PC-9 (cell line): Measurements from ENCODE around the gene C1orf216. TPM values are rescaled to one million over a fixed set of nuclear protein-coding genes. Genes with fewer than 3 reads are reported as not detected.
"Not testable (repeated sequence)": the region's sequence is repeated elsewhere in the genome, so short reads cannot be mapped to it uniquely, and the experiment has no call there.

Experiments used
- BruUV-seq: library from RNA; stranded (reverse); fragments of 400-500 nt; replicated peaks from 2 replicates; lab custom pipeline; 2021; lab: Mats Ljungman, UMichigan
- CTCF ChIA-PET: fragments of 300-600 bp; sonication (Branson Sonifier 250); formaldehyde crosslinking; loops from one replicate; lab custom pipeline; 2022; ENCODE audit warnings: antibody characterized with exemption; lab: Charles Lee
- POLR2A ChIA-PET: fragments of 300-600 bp; sonication (Branson Sonifier 250); formaldehyde crosslinking; loops from one replicate; lab custom pipeline; 2022; ENCODE audit warnings: antibody characterized with exemption; ENCODE audit not compliant: unreplicated experiment; lab: Charles Lee
- DNase-seq, 2 experiments: peaks; one replicate each; pipeline versions ENCODE4 v3.0.0 to v3.0.0-alpha.2; 2015 to 2022; ENCODE audit warnings: mixed read lengths in 1 of 2
- H2AFZ ChIP-seq: fragments of 200-600 bp; sonication (generic); 2 replicates; pipeline ENCODE4 v1.8.1; 2017; ENCODE audit warnings: antibody characterized with exemption
- H3F3A ChIP-seq: fragments of 200-600 bp; sonication (generic); 2 replicates; pipeline ENCODE4 v1.8.1; 2017; ENCODE audit warnings: antibody characterized with exemption, mild to moderate bottlenecking, low read depth; ENCODE audit not compliant: insufficient read depth
- H3K27ac ChIP-seq: fragments of 200-600 bp; sonication (generic); 2 replicates; pipeline ENCODE4 v1.6.1; 2016; ENCODE audit warnings: mixed run types
- H3K27me3 ChIP-seq: fragments of 200-600 bp; sonication (generic); 2 replicates; pipeline ENCODE4 v1.6.1; 2016; ENCODE audit warnings: low read depth, mixed run types; ENCODE audit not compliant: insufficient read depth
- H3K36me3 ChIP-seq: fragments of 200-600 bp; sonication (generic); 2 replicates; pipeline ENCODE4 v1.6.1; 2016; ENCODE audit warnings: low read depth, mixed run types
- H3K4me1 ChIP-seq: fragments of 200-600 bp; sonication (generic); replicated peaks from 2 replicates; pipeline ENCODE4 v1.6.1; 2016; ENCODE audit warnings: mixed run types; ENCODE audit not compliant: insufficient read depth
- H3K4me2 ChIP-seq: fragments of 200-600 bp; sonication (generic); 2 replicates; pipeline ENCODE4 v1.6.1; 2017; ENCODE audit warnings: mixed run types
- H3K4me3 ChIP-seq: fragments of 200-600 bp; sonication (generic); 2 replicates; pipeline ENCODE4 v1.6.1; 2016; ENCODE audit warnings: mixed run types
- H3K79me2 ChIP-seq: fragments of 200-600 bp; sonication (generic); 2 replicates; pipeline ENCODE4 v1.6.1; 2017; ENCODE audit warnings: low read depth, mixed run types
- H3K9me2 ChIP-seq: fragments of 200-600 bp; sonication (generic); 2 replicates; pipeline ENCODE4 v1.8.1; 2017; ENCODE audit warnings: mild to moderate bottlenecking; ENCODE audit not compliant: insufficient read depth
- H3K9me3 ChIP-seq: fragments of 200-600 bp; sonication (generic); 2 replicates; pipeline ENCODE4 v1.8.1; 2016; ENCODE audit warnings: low read depth; ENCODE audit not compliant: insufficient read depth
- H4K20me1 ChIP-seq: fragments of 200-600 bp; sonication (generic); 2 replicates; pipeline ENCODE4 v1.8.1; 2017; ENCODE audit not compliant: insufficient read depth
- EZH2 ChIP-seq: fragments of 200-600 bp; sonication (generic); IDR thresholded peaks from 2 replicates; pipeline ENCODE4 v1.8.0; 2017; ENCODE audit warnings: antibody characterized with exemption, low read depth
- intact Hi-C: fragments of 100-400 bp; cut with micrococcal nuclease; formaldehyde crosslinking; loops from one replicate; pipeline ENCODE4 v1.10.0; 2022; ENCODE audit not compliant: unreplicated experiment
- total RNA-seq: library from RNA; stranded (reverse); gene quantifications from 2 replicates; pipeline ENCODE4 v1.2.3, GENCODE V29; 2021
- TF ChIP-seq, protein P1 (sequence below): fragments of 200-600 bp; sonication (generic); conservative IDR thresholded peaks from 2 replicates; pipeline ENCODE4 v1.6.1; 2017; ENCODE audit warnings: mixed run types, antibody characterized with exemption, mild to moderate bottlenecking, moderate library complexity

Gene C1orf216
- total RNA-seq, 1 experiment from 2014 or later = 7.6 TPM

DNA sequence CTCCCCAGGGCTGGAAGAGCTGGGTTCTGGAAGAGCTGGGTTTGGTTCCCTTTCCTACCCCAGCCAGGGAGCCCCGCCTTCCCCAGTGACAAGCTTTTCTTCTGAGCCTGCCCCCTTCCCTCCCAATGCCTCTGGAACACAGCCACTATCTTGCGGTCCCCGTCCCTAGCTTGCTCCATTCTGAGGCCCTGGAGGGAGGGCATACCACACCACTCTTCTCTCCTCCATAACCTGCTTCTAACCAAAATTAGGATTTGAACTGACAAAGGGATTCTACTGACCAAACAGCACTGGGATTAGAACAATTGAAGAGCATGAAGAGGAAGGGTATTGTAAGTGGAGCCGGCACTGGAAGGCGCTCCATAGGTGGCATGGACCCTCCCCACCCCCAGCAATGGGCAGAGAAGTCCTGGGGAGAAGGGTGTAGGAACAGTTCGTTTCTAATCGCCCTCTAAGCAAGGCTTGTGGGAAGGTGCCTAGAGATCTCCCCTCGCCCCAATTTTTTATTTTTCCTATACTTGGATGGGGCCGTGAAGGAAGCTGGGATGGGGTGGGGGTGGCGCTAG is 690 bp downstream of the C1orf216 start:
- intact Hi-C loops = loop anchor here (5.0 kb wide), 1 partner anchor 76 kb away; the partner anchor contains the start of gene PSMB2
- DNase-seq = peak in 1 of 2 experiments; percentile 40
- ChIA-PET POLR2A (interaction anchor here (0.7 kb wide), 1 partner anchor 88 kb away, joined by 3 read pairs; no protein-coding TSS in a partner anchor), CTCF (interaction anchor here (0.5 to 0.9 kb wide), 3 partner anchors 17 to 866 kb away, joined by 3 to 4 read pairs (median 3); partner anchors contain the start of gene CLSPN)
- Histone ChIP-seq H3K4me2 (peak overlapping the region; percentile 76), H3K4me1 (no peaks in the 10 kb centered on the region), H4K20me1 (no peaks in the 10 kb centered on the region), H3K79me2 (no peaks in the 10 kb centered on the region), H3K9me3 (no peaks in the 10 kb centered on the region), H3K4me3 (peak overlapping the region; percentile 75; the same call in 1 of the 2 replicates), H3K27me3 (no peaks in the 10 kb centered on the region), H3K9me2 (no peaks in the 10 kb centered on the region), H2AFZ (peak overlapping the region; percentile 95), H3K27ac (no peak overlapping the region), H3K36me3 (no peaks in the 10 kb centered on the region), H3F3A (peaks cover 8% of the 10 kb centered on the region)
- BruUV-seq = TSS peak; percentile 74
- TF ChIP-seq, protein P1, sequence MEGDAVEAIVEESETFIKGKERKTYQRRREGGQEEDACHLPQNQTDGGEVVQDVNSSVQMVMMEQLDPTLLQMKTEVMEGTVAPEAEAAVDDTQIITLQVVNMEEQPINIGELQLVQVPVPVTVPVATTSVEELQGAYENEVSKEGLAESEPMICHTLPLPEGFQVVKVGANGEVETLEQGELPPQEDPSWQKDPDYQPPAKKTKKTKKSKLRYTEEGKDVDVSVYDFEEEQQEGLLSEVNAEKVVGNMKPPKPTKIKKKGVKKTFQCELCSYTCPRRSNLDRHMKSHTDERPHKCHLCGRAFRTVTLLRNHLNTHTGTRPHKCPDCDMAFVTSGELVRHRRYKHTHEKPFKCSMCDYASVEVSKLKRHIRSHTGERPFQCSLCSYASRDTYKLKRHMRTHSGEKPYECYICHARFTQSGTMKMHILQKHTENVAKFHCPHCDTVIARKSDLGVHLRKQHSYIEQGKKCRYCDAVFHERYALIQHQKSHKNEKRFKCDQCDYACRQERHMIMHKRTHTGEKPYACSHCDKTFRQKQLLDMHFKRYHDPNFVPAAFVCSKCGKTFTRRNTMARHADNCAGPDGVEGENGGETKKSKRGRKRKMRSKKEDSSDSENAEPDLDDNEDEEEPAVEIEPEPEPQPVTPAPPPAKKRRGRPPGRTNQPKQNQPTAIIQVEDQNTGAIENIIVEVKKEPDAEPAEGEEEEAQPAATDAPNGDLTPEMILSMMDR = no peak
- TF ChIP-seq EZH2 = no peak

DNA sequence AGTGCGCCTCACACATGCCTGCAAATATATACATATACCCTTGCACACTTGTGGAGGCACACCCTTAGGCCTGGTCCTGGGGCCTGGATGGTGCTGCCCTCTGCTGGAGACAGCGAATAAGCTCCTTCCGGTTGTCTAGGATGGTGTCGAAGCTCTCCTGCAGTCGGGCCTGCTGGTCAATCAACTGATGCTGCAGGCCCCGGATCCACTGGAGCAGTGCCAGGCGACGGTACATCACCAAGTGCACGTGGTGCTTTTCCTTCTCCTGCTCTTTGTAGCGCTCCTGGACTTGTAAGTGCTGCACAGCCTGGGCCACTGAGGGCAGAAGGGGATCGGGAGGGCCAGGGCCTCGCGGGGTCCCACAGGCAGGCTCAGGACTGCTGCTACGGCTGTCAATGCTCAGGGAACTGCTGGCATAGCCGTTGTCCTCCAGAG is 3.1 kb downstream of the C1orf216 start:
- Histone ChIP-seq H3K4me2 (no peak overlapping the region), H4K20me1 (no peaks in the 10 kb centered on the region), H3F3A (peaks cover 4% of the 10 kb centered on the region; the same call in 1 of the 2 replicates), H3K9me2 (no peaks in the 10 kb centered on the region), H3K79me2 (no peaks in the 10 kb centered on the region), H3K36me3 (no peaks in the 10 kb centered on the region), H3K4me3 (no peak overlapping the region), H3K4me1 (no peaks in the 10 kb centered on the region), H3K9me3 (no peaks in the 10 kb centered on the region), H3K27ac (no peak overlapping the region), H3K27me3 (no peaks in the 10 kb centered on the region), H2AFZ (no peak overlapping the region)
- intact Hi-C loops = loop anchor here (5.0 kb wide), 1 partner anchor 73 kb away; the partner anchor contains the start of gene PSMB2
- POLR2A ChIA-PET = no interaction called here
- CTCF ChIA-PET = interaction anchor here (0.5 to 2.0 kb wide), 11 partner anchors 8 to 265 kb away, joined by 3 to 16 read pairs (median 5); partner anchors contain the start of gene NCDN
- TF ChIP-seq, protein P1 = peak; percentile 87
- no peak for TF ChIP-seq EZH2
- no TSS peak for BruUV-seq
- DNase-seq = peak; percentile 41 to 61

DNA sequence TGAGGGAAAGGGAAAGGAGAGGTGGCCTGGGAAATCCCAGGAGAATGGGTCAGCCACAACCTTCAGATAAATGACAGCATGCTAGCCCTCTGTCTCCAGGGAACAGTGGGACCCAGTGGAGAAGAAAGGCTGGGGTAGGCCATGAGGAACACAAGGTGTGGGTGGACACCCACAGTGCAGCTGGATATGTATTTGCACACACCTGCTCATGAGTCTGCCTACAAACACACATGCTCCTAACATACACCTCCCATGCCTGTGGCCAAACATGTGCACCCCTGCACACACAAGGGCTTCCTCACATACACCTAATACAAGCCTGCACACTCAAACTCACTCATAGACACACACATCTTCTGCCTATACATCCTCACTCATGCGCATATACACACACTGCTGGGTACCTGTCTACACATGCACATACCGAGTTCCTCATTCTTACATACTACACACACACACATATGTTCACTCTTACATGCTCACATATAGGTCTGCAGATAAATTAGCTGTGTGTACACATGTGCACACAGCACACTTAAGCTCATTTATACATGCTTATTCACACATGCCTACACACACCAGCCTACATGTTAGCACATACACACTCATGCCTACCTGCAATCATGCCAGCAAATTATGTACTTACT is 3.6 kb downstream of the C1orf216 start:
- Histone ChIP-seq H2AFZ (no peak overlapping the region), H3K79me2 (no peaks in the 10 kb centered on the region), H3K36me3 (no peaks in the 10 kb centered on the region), H3K9me2 (no peaks in the 10 kb centered on the region), H3K4me3 (no peak overlapping the region), H3K9me3 (no peaks in the 10 kb centered on the region), H3K4me2 (no peak overlapping the region), H3K4me1 (no peaks in the 10 kb centered on the region), H3F3A (peaks cover 4% of the 10 kb centered on the region; the same call in 1 of the 2 replicates), H3K27ac (no peak overlapping the region), H4K20me1 (no peaks in the 10 kb centered on the region), H3K27me3 (no peaks in the 10 kb centered on the region)
- ChIA-PET CTCF (interaction anchor here (0.6 to 2.0 kb wide), 10 partner anchors 8 to 264 kb away, joined by 3 to 16 read pairs (median 5); partner anchors contain the start of gene NCDN), POLR2A (no interaction called here)
- DNase-seq = no peak
- TF ChIP-seq EZH2 = no peak
- TF ChIP-seq, protein P1 = no peak
- no TSS peak for BruUV-seq
- intact Hi-C loops = loop anchor here (5.0 kb wide), 1 partner anchor 73 kb away; the partner anchor contains the start of gene PSMB2

DNA sequence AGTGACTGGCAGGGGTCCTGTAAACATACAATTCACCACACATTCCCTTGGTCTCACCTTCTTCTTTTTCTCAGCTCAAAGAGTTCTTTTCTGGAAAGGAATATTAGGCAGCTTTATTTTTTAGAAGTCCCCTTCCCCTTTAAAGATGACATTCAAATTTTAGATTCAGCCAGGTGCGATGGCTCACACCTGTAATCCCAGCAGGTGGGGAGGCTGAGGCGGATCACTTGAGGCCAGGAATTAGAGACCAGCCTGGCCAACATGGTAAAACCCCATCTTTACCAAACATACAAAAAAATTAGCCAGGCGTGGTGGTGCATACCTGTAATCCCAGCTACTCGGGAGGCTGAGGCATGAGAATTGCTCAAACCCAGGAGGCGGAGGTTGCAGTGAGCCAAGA is 7.6 kb downstream of the C1orf216 start:
- H3K4me3 ChIP-seq, H3F3A ChIP-seq, DNase-seq, H3K9me2 ChIP-seq, BruUV-seq, H2AFZ ChIP-seq, H3K27ac ChIP-seq, H3K4me1 ChIP-seq, H3K36me3 ChIP-seq, H3K9me3 ChIP-seq, H3K4me2 ChIP-seq, H3K79me2 ChIP-seq, intact Hi-C loops, H4K20me1 ChIP-seq: not testable (repeated sequence)
- ChIA-PET CTCF (interaction anchor here (0.6 kb wide), 1 partner anchor 132 kb away, joined by 4 read pairs; no protein-coding TSS in a partner anchor), POLR2A (interaction anchor here (0.6 to 0.7 kb wide), 2 partner anchors 69 to 530 kb away, joined by 3 to 4 read pairs; no protein-coding TSS in a partner anchor)
- H3K27me3 ChIP-seq = peaks cover 33% of the 10 kb centered on the region
